Measurements from ENCODE around the gene CMBL.
"Not testable (repeated sequence)": the region's sequence is repeated elsewhere in the genome, so short reads cannot be mapped to it uniquely, and the experiment has no call there.

The CMBL gene

DNA sequence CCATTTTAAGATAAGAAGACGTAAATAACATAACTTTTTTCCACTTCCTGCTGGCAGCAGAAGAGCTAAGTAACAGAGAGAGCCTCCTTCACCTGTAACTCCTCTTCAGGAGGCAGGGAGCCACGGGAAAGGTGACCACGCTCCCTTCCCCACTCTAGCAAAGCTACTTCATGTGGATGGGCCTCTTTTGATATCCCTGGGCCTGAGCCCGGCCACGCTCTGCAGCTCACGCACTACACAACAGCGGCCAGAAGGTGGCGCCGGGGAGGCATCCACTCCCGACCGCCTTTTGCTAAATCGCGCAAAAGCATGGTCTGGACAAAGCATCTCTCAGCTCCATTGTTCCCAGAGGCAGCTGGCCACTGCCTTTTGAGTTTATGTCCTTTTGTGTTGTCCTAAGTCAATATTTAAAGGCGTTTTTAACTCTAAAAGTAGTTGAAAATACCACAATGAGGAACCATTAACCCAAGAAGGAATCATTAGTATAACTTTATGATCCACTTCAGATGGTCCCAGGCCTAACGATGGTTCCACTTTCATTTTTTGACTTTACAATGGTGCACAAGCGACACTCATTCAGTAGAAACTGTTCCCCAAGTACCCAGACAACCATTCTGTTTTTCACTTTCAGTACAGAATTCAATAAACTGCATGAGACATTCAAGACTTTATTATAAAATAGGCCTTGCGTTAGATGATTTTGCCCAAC, 23.6 kb downstream of the CMBL start:
- DNase-seq = peak; percentile 76

DNA sequence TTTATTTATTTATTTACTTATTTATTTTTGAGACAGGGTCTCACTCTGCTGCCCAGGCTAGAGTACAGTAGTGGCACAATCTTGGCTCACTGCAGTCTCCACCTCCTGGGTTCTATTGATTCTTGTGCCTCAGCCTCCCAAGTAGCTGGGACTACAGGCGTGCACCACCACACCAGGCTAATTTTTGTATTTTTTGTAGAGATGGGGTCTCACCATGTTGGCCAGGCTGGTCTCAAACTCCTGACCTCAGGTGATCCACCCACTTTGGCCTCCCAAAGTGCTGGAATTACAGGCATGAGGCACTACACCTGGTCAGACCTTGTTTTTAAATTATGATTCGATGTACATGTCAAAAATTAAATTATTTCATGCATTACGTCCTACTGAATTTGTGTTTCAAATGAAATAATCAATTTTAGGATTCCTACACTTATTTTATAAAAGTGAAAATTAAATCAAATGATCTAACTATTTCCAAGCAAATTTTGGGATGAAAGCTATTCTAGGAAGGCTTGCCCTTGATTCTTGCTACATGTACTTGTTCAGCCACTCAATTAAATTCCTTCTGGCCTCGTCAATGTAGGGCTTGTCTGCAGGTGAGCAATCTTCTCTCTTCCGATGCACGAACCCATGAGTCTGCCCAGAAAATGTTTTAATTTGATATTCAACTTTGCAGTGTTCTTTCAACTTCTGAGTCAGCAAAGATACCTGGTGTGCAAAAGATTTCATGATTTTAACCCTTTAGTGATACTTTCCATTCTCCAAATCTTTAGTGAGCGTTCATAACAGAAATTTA, 27.6 kb downstream of the CMBL start:
- no peak for DNase-seq

- DNase-seq = no peak
These were observed 28.4 kb downstream of the CMBL start for GRCh38 chr5:10279328-10279727.

DNA sequence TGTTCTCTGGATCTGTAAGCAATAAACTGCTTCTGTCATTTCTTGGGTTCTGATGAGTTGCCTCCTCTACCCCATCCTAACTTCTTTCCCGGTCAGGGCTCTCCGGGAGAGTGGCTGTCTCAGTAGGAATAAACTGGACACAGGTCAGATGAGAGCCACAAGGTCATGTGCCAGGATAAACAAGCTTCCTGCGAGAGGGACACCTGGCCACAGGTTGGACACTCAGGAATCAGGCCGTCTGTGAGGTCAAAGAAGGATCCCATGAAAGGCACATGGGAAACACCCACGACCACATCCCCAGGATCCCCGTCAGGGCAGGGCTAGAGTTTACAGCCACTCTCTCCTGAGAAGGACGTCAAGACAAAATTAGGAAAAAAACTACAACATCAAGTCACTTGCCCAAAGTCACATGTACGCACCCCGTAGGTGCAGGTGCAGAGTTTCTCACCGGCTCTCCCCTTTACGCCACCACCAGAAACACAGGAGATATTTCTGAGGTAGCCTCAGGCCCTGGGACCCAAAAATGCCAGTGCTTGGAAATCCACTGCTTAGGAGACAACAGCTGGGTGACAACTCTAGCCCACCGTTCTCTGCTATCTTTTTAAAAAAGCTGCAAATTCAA, 28.9 kb downstream of the CMBL start:
- DNase-seq = no peak

- DNase-seq = no peak
These were observed 29.7 kb downstream of the CMBL start for GRCh38 chr5:10277773-10278630.

- DNase-seq = no peak
These were observed 31.0 kb downstream of the CMBL start for GRCh38 chr5:10276691-10277090.

GRCh38 chr5:10275991-10276390, 31.7 kb downstream of the CMBL start:
- DNase-seq = no peak

DNA sequence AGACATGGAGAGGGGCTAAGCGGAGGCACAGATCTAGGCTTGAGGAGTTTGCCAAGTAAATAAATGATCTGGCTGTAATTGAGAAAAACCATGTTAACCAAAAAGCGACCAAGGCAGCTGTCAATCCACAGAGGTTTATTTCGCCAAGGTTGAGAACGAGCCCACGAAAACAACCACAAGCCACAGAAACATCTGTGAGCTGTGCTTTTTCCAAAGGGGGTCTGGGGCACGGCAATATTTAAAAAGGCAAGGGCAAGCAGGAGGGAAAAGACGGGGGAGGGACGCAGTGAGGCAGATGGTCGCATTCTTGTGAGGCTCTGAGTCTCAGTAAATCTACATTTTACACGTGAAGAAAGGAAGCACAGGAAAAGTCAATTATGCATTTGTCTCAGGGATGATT, 32.2 kb downstream of the CMBL start:
- DNase-seq = no peak

GRCh38 chr5:10272875-10273209, 34.9 kb downstream of the CMBL start:
- DNase-seq = not testable (repeated sequence)

GRCh38 chr5:10272053-10272874, 35.4 kb downstream of the CMBL start:
- DNase-seq = no peak

GRCh38 chr5:10268100-10268499, 39.6 kb downstream of the CMBL start:
- DNase-seq = no peak

DNA sequence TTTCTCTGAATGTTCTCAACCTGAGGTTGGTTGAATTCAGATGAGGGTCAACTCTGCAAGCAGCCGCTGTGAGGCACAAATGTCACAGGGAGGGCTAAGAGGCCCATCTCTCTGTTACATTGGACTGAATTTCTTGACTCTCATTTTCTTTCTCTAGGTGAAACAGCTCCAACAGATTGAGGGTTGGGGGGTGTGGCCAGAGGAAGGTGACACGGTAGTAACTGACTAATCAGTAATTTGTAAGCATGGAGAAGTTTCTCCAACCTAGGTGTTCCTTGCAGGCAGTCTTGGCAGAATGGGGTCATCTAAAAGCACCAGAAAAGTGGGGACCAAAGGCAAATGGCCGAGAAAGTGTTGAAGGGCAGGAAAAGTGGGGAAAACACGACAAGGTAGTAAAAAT, 40.9 kb downstream of the CMBL start:
- DNase-seq = no peak

GRCh38 chr5:10266137-10266536, 41.6 kb downstream of the CMBL start:
- DNase-seq = no peak

GRCh38 chr5:10265245-10266109, 42.2 kb downstream of the CMBL start:
- no peak for DNase-seq

DNA sequence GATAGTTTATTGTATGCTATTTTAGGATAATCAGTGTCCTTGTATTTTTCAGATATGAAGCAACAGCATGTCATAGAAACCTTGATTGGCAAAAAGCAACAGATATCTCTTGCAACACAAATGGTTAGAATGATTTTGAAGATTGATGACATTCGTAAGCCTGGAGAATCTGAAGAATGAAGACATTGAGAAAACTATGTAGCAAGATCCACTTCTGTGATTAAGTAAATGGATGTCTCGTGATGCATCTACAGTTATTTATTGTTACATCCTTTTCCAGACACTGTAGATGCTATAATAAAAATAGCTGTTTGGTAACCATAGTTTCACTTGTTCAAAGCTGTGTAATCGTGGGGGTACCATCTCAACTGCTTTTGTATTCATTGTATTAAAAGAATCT, 43.1 kb downstream of the CMBL start:
- DNase-seq = no peak

DNA sequence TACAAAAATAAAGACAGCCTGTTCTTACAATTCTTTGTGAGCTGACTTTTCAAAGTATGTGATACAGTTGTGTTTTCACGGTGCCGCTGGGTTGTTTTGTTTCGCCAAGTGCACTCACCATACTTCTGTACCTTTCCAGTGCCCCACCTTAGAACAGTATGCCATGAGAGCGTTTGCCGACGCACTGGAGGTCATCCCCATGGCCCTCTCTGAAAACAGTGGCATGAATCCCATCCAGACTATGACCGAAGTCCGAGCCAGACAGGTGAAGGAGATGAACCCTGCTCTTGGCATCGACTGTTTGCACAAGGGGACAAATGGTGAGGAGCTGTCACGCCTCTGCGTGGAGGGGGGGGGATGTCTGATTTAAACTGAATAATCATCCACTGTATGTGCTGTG, 44.7 kb downstream of the CMBL start:
- no peak for DNase-seq

- DNase-seq = no peak
These were observed 45.5 kb downstream of the CMBL start for GRCh38 chr5:10262121-10262774.

DNA sequence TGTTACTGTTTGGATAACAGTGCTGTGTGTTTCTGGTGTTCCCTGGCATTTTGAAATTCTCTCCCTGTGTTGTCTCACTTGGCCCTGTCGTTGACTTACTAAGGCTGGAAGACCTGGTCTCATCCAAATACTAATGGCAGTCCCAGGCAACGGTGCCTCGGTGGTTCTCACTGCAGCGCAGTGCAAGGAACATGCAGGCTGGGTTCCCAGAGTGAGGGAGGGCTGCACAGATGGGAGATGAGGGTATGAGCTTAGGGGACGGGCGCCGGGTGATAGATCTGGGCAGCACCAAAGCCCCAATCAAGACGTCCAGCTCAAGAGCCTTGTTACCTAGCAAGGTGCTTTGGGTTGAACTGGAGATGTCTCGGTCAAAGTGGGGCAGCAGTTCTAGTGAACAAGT, 46.6 kb downstream of the CMBL start:
- no peak for DNase-seq

DNA sequence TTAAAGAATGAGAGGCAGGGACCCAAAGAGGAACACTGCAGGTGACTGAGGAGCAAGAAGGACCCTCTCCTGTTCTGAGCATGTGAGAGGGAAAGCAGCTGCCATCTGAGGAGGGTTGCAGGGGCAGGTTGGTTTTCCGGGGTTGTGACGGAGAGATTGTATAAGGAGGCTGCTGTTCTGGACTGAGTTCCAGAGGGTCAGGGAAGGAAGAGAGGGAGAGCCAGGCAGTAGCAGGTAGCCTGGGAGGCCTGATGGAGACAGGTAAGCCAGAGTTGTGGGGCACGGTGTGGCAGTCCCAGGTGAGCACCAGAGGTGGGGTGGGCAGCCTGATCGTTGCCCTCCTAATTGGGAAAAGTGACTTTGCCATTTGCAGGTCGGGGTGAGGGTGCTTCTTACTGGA, 47.8 kb downstream of the CMBL start:
- no peak for DNase-seq

- DNase-seq = no peak
These were observed 49.8 kb downstream of the CMBL start for GRCh38 chr5:10257870-10258269.

DNA sequence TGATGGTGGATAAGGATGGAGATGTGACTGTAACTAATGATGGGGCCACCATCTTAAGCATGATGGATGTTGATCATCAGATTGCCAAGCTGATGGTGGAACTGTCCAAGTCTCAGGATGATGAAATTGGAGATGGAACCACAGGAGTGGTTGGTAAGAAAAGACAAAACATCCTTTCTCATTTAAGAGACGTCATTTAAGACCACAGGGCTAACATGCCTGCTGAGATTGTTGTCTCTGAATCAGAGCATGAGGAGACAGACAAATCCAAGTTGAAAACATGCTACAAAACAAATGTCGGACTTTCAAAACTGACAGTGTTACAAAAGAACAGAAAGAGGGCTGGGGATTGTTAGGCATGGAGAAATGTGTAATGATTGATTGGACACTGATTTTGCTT, 53.0 kb downstream of the CMBL start:
- no peak for DNase-seq

Measured in stimulated activated CD4-positive, alpha-beta T cell treated with anti-CD3 and anti-CD28 coated beads, Interleukin-1b, Interleukin-23, amount 100 ng/mL, for 48 hours (primary cell).